HG02759 (cell line): Measurements from ENCODE around the gene CNTNAP2.

Source experiments
- ATAC-seq: cut with Tn5 transposase; IDR thresholded peaks from one replicate; pipeline ENCODE4 v1.9.1; 2021; ENCODE audit warnings: mild to moderate bottlenecking, moderate library complexity; ENCODE audit not compliant: unreplicated experiment

Gene CNTNAP2

GRCh38 chr7:147968046-147968610, 1851.5 kb downstream of the CNTNAP2 start:
- no peak for ATAC-seq

- ATAC-seq: no peak
These were observed 1855.1 kb downstream of the CNTNAP2 start for GRCh38 chr7:147971606-147972110.

- ATAC-seq: no peak
These were observed 1861.6 kb downstream of the CNTNAP2 start for GRCh38 chr7:147978201-147978600.

GRCh38 chr7:147978651-147979050, 1862.0 kb downstream of the CNTNAP2 start:
- no peak for ATAC-seq

GRCh38 chr7:147980826-147981813, 1864.5 kb downstream of the CNTNAP2 start:
- peak; percentile 78 for ATAC-seq

- no peak for ATAC-seq
These were observed 1865.7 kb downstream of the CNTNAP2 start for GRCh38 chr7:147982307-147982706.

GRCh38 chr7:147984265-147984664, 1867.7 kb downstream of the CNTNAP2 start:
- ATAC-seq: no peak

- ATAC-seq: no peak
These were observed 1873.5 kb downstream of the CNTNAP2 start for GRCh38 chr7:147990079-147990478.

- ATAC-seq: no peak
These were observed 1874.3 kb downstream of the CNTNAP2 start for GRCh38 chr7:147990942-147991341.

- no peak for ATAC-seq
These were observed 1876.1 kb downstream of the CNTNAP2 start for GRCh38 chr7:147992698-147993097.

- ATAC-seq: no peak
These were observed 1881.0 kb downstream of the CNTNAP2 start for GRCh38 chr7:147997636-147998035.

- no peak for ATAC-seq
These were observed 1883.4 kb downstream of the CNTNAP2 start for GRCh38 chr7:147999962-148000361.

GRCh38 chr7:148011753-148012152, 1895.2 kb downstream of the CNTNAP2 start:
- ATAC-seq: no peak

- no peak for ATAC-seq
These were observed 1897.4 kb downstream of the CNTNAP2 start for GRCh38 chr7:148014001-148014400.

GRCh38 chr7:148014541-148014940, 1897.9 kb downstream of the CNTNAP2 start:
- no peak for ATAC-seq

GRCh38 chr7:148017126-148017525, 1900.5 kb downstream of the CNTNAP2 start:
- no peak for ATAC-seq

- no peak for ATAC-seq
These were observed 1904.1 kb downstream of the CNTNAP2 start for GRCh38 chr7:148020679-148021078.

- no peak for ATAC-seq
These were observed 1905.0 kb downstream of the CNTNAP2 start for GRCh38 chr7:148021507-148022045.

GRCh38 chr7:148022832-148023231, 1906.2 kb downstream of the CNTNAP2 start:
- no peak for ATAC-seq

- no peak for ATAC-seq
These were observed 1910.1 kb downstream of the CNTNAP2 start for GRCh38 chr7:148026713-148027112.

- ATAC-seq: no peak
These were observed 1911.6 kb downstream of the CNTNAP2 start for GRCh38 chr7:148028165-148028564.

GRCh38 chr7:148031019-148031418, 1914.4 kb downstream of the CNTNAP2 start:
- no peak for ATAC-seq
